HG03135 (cell line): ENCODE results near the gene SPON2.

Source experiments
- ATAC-seq: cut with Tn5 transposase; IDR thresholded peaks from one replicate; pipeline ENCODE4 v1.9.1; 2021; ENCODE audit warnings: mild to moderate bottlenecking, moderate library complexity; ENCODE audit not compliant: unreplicated experiment

SPON2 gene

DNA sequence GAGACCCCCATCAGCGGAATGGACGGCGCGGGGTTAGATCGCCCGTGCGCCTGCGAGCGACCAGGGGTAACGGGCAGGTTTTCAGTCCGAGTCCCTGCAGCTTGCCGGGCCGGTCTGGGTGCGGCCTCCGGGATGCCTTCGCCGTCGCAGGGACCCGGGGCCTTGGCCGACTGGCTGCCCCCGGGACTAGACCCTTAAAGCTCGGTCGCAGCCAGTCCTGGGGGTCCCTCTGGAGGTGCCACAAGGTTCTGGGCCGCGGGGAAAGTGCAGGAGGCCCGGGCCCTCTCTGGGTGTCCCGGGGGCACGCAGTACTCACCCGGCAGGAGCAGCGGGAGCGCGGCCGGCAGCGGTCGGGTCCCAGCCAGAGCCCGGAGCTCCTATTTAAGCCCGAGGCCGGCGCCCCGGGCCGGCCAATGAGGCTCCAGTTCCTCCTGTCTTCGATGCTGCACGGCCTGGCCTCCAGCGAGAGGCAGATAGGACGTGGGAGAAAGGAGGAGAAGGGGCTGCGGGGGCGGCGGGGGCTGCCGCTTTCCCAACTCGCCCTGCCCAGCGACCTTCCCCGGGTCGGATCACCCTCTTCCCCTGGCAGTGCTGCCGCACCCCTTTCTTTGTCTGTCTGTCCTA is at the start of gene SPON2:
Gene SPON2 (minus strand): TSS at position 356 of the 624 bp plus-strand sequence.
- ATAC-seq = no peak

DNA sequence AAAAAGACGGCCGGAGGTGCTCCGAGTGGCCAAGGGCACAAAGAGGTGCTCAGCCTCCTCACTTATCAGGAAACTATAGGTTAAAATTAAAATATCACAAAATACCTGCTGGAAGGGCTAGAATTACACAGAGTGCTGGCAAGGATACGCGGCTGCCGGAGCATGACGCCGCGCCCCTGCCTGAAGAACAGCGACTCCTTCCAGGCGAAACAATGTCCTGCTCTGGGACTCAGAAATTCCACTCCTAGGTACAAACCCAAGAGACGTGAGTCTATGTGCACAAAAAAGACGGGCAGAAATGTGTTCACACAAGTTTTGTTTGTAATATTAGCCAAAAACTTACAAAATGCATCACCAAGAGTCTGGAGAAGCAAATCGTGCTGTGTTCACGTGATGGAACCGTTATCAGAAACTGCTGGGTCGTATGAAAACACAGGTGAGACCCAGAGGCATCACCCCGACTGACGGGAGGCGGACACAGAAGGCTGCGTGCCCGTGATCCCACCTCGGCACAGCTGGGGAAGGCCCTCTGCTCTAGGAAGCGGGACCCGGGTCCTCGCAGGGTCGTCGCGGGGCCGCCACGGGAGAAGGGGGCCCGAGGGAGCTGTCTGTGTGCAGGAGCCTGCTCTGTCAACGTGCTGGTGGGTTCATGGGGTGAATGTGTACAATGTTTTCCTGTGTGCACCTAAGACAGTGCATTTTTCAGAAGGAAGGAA is 48.9 kb upstream of the SPON2 start:
- ATAC-seq = no peak

DNA sequence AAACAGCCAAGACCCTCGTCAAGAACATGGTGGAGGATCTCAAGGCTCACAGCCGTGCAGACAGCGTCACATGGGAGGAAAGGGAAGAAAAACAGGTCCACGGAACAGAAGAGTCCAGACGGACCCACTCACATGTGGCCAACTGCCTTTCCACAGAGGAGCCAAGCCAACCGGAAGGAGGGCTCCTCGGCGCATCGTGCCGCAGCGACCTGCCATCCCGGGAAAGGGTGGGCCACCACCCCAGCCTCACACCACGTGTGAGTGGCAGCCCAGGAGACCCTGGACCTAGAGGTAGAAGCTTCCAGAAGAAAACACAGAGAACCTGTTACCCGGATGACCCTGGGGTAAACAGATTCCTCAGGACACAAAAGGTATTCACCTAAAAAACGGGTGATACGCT is 48.2 kb upstream of the SPON2 start:
- ATAC-seq = no peak

DNA sequence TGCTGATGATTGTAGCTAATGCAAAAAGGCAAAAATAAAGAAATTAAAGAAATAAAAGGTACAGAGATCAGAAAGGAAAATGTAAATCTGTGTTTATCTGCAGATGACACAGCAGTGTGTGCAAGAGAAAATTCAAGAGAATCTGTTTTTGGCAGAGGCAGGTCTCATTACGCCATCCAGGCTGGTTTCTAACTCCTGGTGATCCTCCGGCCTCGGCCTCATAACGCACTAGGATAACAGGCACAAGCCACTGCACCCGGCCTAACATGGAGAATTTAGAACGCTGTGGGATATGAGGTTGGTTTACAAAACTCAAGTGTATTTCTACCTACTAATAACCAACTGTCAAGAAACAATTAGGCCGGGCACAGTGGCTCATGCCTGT is 47.2 kb upstream of the SPON2 start:
- ATAC-seq = no peak

DNA sequence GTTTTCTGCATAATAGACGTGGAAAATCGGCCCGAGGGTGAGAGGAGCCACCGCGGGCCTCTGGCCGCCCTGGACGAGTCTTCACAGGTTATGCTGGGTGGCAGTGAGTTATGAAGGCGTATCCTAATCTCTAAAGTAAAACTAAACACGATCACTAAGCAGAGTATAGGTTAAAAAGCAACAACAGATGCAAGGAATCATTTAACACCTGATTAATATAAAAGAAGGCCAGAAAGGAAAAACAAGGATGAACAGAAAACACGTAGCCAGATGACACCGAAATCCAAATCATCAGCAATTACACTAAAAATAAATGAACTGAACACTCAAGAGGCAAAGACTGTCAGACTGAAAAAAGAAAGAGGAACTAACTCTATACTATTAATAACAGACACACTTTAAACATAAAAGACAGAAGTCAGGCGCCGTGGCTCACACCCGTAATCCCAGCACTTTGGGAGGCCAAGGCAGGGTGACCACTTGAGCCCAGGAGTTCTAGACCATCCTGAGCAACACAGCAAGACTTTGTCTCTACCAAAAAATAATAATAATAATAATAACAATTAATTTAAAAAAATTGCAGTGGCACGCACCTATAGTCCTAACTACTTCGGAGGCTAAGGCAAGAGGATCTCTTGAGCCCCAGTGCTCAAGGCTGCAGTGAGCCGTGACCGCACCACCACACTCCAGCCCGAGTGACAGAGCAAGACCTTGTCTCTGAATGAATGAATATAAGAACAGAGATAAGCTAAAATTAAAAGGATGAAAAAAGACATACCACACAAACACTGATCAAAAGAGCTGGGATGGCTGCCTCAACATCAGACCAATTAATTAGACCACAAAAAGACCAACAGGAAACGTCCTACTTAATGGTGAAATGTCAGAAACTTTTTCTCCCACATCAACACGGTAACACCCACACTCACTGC is 46.5 kb upstream of the SPON2 start:
- ATAC-seq = peak; percentile 52

DNA sequence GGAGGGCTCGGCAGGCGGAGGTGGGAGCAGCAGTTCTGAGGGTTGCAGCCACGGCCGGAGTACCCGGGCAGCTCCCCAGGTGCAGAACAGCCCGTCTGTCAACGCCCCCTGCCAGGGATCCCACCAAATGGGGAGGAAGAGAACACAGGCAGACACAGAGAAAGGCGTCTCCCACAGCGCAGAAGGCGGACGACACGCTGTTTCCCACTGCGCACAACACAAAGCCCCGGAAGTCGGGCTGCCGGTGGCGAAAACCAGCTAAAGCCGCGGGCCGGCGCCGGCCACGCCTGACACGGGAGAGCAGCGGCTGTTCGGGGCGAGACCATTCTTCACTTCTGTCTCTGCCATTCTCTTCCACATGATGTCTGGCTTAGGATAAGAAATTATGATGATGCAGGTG is 45.0 kb upstream of the SPON2 start:
- ATAC-seq = no peak

DNA sequence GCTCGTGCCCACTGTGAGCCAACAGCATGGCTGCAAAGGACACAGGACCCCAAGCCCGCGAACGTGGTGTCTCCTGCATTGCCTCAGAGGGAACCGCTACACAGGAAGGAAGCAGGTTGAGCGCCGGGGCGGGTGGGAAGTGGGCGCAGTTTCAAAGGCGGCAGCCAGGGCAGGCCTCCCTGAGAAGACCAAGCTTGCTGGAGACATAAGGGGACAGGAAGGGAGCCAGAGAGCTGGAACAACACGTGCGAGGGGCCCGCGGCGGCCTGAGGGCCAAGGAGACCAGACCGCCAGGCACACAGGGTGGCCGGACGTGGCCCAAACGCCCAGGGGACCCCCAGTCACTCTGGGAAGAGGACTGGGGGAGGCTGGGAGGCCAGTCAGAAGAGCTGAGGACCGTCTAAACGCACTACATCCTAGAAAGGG is 44.5 kb upstream of the SPON2 start:
- no peak for ATAC-seq

DNA sequence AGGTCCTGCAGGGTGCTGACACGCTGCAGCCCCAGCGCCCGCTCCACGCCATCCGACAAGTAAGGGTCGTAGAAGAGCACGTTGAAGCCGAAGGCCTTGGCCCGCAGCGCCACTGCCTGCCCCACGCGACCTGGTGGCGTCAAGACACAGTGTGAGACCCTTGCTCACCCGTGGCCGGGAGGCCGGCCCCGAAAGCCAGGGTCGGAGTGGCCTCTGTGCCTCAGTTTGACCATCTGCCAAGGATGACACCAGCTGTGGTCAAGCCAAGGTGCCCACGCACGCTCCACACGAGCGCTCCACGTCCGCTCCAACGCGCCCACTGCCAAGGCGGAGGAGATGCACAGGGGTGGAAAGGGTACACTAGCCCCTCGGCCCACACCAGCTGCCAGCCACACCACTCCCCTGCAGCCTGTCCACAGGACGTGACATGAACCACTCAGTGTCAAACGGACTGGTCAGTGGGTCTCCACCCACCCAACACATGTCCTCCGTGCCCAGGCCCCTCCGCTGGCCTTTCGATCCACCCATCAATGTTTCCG is 43.8 kb upstream of the SPON2 start:
- no peak for ATAC-seq

DNA sequence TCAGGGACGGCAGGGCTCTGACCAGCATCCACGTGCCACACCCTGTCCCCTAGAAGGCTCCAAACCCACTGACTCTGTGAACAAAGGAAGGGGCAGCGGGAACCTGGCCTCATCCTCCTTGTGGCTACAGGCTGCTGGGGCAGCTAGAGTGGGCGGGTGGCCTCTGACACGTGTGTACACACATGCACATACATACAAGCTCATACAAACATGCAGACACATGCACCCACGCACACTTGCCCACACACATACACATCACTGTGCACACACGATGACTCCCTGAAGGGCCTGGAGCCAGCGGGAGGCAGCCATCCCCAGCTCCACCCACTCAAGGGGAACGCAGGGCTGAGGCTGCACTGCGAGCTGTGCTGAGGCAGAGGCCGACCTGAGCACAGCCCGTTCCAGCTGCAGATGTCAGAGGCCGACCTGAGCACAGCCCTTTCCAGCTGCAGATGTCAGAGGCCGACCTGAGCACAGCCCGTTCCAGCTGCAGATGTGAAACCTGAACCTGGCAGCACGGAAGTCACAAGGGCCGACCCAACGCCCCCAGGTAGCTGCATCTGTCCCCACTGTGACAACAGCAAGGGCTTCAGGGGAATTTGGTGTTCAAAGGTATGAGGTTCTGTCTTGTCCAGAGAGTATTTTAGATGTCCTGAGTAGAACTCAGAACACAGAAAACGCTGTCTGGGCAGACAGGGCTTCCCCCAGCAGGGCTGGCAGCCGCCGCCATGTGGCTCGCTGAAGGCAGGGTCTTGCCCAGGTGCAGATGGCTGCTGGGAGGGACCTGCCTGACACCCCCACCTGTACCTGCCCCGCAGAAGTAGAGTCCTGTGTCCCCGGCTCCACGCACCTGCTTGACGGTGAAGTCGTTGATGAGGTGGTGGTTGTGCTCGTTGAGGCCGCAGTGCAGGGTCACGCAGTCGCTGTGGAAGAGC is 43.0 kb upstream of the SPON2 start:
- ATAC-seq = peak; percentile 35

DNA sequence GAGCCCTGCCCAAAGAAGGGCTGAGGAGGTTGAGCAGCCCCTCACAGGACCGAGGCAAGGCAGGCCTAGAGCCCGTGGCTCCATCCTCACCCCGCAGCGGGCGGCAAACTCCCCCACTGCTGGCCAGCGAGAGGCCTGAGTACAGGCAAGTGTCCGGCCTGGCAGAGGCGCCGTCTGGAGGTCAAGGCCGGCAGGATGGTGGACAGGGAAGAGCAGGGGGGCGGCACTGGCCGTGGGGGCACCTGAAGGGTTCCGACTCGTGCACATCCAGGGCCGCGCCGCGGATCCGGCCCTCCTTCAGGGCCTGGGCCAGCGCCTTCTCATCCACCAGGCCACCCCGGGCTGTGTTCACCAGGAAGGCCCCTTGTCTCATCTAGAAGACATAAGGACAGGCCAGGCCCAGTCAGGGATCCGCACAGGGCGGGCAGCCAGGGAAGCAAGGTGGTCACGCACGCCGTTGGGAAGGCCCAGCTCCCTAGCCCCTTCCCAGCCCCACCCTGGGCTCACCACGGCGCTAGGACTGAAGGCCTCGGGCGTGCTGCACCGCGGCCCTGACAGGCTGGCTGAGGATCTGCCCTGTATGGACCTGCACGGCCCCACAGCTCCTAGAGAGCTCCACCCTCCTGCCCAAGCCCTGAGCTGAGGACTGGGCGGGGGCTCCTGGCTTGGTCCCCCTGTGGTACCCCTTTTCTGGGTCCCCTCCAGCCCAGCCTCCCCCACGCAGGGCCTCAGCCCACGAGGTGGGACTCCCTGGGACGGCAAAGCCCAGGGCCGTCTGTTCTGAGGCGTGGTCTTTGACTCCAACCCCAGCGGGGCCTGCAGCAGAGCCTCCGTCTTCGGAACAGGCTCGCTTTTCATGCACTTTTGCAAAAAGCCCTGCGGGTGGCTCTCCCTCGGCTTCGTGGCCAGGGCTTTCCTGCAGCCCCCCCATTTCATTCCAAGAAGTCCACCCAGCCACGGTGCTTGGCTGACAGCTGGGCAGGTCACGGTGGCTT is 42.0 kb upstream of the SPON2 start:
- no peak for ATAC-seq

DNA sequence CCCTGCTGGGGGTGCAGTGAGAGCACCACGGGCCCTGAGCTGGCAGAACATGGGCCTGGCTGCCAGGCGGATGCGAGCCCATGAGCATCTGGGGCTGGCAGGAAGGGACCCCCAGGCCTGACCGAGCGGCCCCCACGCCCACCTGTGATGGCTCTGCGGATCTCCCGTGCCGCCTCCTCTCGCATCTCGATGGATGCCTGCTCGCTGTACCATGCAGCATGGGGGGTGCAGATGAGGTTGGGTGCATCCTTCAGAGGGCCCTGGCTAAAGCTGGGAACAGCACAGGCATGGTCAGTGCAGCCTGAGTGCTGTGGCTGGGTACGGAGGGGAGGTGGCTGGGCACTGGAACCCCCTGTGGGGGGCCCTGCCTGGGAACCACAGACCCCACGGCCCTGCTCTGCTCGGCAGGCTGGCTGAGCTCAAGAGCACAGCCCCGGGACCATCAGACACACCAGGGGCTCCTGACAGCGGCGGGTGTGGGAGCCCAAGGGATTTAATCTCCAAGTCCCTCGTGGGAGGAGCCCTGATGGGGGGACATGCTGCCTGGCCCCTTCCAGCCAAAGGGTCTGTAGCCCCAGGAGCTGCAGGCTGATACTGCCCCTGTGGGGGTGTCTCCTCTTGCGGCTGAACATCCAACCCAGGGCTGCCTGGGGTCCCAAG is 41.1 kb upstream of the SPON2 start:
- ATAC-seq = no peak

DNA sequence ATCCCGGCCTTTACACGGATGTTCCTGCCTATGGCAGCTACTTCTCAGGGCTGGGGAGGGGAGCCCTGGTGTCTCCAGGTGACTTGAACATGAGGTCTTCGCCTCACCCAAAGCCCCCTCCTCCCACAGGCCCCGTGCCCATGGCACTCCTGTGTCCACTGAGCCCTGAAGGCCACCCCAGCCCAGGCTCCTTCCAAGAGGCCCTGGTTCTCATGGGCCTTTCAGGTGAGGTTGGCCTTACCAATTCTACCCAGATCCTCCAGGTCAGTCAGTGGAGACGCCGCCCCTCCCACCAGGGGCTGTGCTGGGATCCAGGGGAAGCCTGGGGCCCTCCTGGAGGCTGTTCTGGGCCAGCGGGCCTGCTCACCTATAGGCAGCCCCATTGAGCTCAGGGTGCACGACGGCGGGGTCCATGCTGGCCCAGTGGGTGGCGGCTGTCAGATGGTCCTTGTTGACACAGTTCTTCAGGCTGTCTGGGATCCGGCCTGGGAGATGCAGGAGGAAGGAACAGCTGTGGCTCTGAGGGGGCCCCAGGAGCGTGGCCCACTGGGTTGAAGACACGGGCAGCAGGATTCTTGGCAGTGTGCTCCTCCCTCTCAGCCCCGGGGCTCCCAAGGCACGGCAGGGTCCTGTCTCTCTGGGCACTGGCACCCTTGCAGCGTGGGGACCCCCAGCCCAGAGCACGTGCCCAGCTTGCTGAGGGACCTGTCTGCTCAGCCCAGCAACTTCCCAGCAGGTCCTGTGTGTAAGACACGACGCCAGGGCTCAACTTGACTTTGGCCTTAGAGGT is 40.4 kb upstream of the SPON2 start:
- ATAC-seq = no peak

DNA sequence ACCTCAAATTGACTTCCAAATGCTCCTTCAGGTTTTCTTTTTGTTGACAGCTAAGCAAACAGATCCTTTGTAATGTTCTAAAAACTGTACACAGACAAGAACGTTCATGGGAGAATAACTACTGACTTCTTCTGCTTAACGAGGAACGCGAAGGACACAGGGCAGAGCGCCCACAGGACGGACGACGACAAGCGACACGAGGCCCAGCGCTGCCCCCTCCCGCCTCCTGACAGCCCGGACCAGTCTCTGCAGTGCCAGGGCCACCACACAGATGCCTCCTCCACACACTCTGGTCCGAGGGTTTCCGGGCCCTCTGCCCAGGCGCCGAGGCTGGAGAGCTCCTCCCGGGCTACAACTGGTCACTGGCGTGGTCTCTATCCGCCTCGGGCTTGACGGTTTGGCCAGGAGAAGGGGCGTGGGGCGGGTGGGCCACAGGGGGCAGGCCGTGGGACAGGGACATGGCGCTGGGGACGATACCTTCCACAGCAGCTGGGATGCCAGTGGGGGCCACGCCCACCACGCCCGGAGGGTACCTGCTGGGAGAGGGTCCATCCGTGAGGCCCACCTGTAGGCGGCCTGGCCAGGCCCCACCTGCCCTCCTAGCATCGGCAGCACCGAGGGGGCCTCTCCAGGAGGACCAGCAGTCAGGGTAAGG is 39.6 kb upstream of the SPON2 start:
- no peak for ATAC-seq

DNA sequence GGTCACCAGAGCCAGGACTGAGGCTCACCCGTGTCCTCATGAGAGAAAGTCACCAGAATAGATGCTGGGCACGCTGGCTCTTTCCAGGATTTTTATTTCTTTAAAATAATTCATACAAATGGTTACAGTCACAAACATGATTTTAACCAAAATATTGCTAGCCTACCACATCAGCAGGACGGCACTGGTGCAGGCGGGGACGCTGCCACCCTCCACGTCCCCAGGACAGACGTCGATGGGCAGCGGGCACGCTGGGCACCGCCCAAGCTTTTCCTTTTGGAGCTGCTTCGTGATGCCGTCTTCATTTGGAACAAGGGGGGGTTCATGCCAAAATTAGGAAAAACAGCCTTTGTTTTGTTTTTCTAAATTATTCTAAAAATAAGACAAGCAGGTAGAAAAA is 39.0 kb upstream of the SPON2 start:
- ATAC-seq = no peak

DNA sequence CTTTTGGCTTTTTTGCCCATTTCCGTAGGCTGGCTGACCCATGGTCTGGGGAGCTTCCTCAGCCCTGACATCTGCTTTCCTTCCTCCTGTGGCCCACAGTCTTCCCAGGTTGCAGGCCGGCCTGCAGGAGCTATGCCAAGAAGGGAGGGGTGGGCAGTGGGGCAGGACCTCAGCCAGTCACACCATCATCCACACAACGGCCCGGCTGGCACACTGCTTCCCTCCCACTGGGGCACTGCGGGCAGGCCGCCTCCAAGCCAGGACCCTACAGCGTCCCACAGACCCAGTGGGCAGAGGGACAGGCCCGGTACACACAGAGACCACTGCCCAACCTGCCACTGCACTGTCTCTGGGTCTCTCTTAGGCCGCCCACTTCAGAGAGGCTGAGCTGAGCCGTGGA is 38.6 kb upstream of the SPON2 start:
- ATAC-seq = no peak

DNA sequence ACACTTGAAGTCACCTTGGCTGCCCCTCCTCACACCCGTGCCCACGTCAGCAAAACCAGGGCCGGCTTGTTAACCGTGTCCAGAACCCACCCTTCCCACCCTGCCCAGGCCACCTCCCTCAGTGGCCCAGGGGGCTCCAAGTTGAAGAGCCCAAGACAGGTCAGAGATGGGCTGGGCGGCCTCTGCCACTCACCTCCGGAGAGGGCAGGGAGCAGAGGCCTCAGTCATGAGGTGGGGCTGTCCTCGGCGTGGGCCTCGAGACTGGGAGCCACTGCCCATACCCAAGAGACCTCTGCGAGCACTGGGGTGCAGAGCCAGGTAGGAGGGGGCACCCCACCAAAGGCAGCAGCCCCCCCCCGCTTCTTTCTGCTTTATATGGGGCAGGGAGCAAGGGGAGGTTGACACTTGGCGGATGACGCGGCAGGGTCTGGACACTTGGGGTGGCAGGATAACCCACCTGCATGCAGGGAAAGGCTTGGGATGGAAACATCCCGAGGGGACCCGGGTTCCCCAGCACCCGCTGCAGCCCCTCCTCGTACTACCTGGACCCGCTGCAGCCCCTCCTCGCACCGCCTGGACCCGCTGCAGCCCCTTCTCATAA is 38.0 kb upstream of the SPON2 start:
- ATAC-seq = no peak

DNA sequence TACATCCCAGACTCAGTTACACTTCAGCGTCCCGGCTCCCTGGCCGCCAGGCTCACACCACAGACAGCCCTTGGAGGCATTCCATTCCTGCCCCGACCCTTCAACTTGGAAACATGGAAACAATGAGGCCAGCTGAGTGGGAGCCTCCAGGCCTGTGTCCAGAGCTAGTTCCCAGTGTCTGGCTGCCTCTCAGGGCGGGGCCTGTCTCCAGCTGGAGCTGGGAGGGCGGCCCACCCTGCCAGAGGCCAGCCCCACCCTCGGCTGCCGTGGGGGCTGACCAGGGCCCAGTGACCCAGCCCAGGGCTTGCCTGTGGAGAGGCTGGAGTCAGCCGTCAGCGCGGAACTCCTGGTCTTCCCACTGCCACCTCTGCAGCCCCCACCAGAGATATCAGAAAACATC is 37.4 kb upstream of the SPON2 start:
- ATAC-seq = no peak
